ENCODE data around the gene EHMT1.

DNA sequence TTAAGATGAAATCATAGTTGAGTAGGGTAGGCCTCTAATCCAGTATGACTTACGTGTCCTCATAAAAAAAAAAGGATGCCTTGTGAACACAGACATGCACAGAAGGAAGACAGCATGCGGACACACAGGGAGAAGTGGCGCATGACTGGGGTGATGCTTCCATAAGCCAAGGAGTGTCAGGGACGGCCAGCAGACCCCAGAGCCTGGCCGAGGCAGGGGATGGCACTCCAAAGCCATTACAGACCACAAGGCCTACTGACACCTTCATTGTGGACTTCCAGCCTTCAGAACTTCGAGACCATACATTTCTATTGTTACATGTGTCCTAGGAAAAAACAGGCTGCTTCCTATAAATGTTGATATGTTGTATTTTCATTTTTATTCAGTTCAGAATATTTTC, 19.9 kb downstream of the EHMT1 start:
- TF ChIP-seq, protein P1, sequence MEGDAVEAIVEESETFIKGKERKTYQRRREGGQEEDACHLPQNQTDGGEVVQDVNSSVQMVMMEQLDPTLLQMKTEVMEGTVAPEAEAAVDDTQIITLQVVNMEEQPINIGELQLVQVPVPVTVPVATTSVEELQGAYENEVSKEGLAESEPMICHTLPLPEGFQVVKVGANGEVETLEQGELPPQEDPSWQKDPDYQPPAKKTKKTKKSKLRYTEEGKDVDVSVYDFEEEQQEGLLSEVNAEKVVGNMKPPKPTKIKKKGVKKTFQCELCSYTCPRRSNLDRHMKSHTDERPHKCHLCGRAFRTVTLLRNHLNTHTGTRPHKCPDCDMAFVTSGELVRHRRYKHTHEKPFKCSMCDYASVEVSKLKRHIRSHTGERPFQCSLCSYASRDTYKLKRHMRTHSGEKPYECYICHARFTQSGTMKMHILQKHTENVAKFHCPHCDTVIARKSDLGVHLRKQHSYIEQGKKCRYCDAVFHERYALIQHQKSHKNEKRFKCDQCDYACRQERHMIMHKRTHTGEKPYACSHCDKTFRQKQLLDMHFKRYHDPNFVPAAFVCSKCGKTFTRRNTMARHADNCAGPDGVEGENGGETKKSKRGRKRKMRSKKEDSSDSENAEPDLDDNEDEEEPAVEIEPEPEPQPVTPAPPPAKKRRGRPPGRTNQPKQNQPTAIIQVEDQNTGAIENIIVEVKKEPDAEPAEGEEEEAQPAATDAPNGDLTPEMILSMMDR (IDR thresholded peaks at IDR 0.05; ENCODE audit: low read length) = no peak
- TF ChIP-seq EZH2 (optimal IDR thresholded peaks at IDR 0.05; ENCODE audit: low read depth, low read length) = no peak

All from MM.1S (cell line).